ENCODE data around the gene AGTR1. TPM values are rescaled to one million over a fixed set of nuclear protein-coding genes. Genes with fewer than 3 reads are reported as not detected.
"Not testable (repeated sequence)": the region's sequence is repeated elsewhere in the genome, so short reads cannot be mapped to it uniquely, and the experiment has no call there.

The AGTR1 gene
- total RNA-seq, 3 donors from 2014 or later, result 0.52 to 20.0 (median 4.2) TPM

DNA sequence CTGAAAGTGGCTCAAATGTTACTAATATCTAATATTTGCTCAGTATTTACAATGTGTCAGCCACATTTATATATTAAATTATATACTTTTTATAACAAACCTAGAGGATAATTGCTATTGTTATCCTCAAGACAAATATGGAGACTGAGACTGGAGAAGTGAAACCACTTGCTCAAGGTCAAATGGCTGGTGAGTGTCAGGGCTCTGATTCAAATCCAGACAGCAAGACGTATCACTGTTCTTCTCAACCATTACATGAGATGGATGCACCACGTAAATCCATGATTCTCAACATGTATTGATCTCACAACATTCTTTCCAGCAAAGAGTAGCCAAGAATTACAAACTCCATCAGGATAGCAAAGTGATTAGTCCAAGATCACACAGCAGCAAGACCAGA is 76.1 kb downstream of the AGTR1 start:
- DNase-seq, result no peak
- Histone ChIP-seq H3K4me1 (ENCODE audit: low read depth) (no peaks in the 10 kb centered on the region), H3K4me3 (no peak overlapping the region), H3K36me3 (ENCODE audit: low read depth) (no peaks in the 10 kb centered on the region), H3K9me3 (no peaks in the 10 kb centered on the region)
- ATAC-seq, result no peak
- intact Hi-C loops (cut with DNase I, micrococcal nuclease), result no loop called here
- TF ChIP-seq, protein P1, sequence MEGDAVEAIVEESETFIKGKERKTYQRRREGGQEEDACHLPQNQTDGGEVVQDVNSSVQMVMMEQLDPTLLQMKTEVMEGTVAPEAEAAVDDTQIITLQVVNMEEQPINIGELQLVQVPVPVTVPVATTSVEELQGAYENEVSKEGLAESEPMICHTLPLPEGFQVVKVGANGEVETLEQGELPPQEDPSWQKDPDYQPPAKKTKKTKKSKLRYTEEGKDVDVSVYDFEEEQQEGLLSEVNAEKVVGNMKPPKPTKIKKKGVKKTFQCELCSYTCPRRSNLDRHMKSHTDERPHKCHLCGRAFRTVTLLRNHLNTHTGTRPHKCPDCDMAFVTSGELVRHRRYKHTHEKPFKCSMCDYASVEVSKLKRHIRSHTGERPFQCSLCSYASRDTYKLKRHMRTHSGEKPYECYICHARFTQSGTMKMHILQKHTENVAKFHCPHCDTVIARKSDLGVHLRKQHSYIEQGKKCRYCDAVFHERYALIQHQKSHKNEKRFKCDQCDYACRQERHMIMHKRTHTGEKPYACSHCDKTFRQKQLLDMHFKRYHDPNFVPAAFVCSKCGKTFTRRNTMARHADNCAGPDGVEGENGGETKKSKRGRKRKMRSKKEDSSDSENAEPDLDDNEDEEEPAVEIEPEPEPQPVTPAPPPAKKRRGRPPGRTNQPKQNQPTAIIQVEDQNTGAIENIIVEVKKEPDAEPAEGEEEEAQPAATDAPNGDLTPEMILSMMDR (IDR thresholded peaks at IDR 0.05), result no peak

- no peak for DNase-seq
- no peak for ATAC-seq
- TF ChIP-seq, protein P1 (IDR thresholded peaks at IDR 0.05), result no peak
- H3K9me3 ChIP-seq, result no peaks in the 10 kb centered on the region
- H3K4me3 ChIP-seq, result no peak overlapping the region
- intact Hi-C loops (cut with DNase I, micrococcal nuclease), result no loop called here
- no peaks in the 10 kb centered on the region for H3K4me1 ChIP-seq (ENCODE audit: low read depth)
- H3K36me3 ChIP-seq (ENCODE audit: low read depth), result no peaks in the 10 kb centered on the region
These were observed 81.2 kb downstream of the AGTR1 start for GRCh38 chr3:148778926-148779325.

DNA sequence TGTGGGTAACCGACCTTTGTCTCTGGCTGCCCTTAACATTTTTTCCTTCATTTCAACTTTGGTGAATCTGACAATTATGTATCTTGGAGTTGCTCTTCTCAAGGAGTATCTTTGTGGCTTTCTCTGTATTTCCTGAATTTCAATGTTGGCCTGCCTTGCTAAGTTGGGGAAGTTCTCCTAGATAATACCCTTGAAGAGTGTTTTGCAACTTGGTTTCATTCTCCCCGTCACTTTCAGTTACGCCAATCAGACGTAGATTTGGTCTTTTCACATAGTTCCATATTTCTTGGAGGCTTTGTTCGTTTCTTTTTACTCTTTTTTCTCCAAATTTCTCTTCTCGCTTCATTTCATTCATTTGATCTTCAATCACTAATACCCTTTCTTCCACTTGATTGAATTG is 87.3 kb downstream of the AGTR1 start:
- H3K4me1 ChIP-seq (ENCODE audit: low read depth); H3K9me3 ChIP-seq; H3K36me3 ChIP-seq (ENCODE audit: low read depth); intact Hi-C loops (cut with DNase I, micrococcal nuclease); H3K4me3 ChIP-seq; ATAC-seq: not testable (repeated sequence)
- peak in 1 of 3 donors; percentile 8 for DNase-seq

DNA sequence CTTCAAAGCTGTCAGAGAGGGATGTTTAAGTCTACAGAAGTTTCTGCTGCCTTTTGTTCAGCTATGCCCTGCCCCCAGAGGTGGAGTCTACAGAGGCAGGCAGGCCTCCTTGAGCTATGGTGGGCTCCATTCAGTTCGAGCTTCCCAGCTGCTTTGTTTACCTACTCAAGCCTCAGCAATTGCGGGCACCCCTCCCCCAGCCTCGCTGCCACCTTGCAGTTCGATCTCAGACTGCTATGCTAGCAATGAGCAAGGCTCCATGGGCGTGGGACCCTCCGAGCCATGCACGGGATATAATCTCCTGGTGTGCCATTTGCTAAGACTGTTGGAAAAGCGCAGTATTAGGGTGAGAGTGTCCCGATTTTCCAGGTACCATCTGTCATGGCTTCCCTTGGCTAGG is 88.5 kb downstream of the AGTR1 start:
- H3K4me1 ChIP-seq (ENCODE audit: low read depth); H3K4me3 ChIP-seq; H3K9me3 ChIP-seq; intact Hi-C loops (cut with DNase I, micrococcal nuclease); ATAC-seq; H3K36me3 ChIP-seq (ENCODE audit: low read depth); DNase-seq: not testable (repeated sequence)

DNA sequence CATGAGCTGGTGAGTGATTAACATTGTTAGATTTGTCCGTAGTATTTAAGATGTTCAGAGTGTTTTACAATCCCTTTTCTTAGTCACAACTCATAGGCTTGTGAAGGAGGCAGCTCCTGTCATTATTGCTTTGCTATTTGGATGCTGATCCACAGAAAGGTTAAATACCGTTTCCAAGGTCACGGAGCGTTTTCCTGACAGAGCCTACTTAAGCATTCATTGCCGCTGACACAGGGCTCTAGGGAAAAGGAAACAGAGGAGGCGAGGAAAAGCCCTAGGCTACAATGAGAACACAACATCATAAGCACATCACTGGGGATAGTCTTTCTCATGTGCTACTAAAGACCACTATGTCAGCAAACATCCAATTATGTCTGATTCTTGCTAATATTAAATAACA is 91.4 kb downstream of the AGTR1 start:
- H3K9me3 ChIP-seq, result no peaks in the 10 kb centered on the region
- no peaks in the 10 kb centered on the region for H3K4me1 ChIP-seq (ENCODE audit: low read depth)
- no peaks in the 10 kb centered on the region for H3K36me3 ChIP-seq (ENCODE audit: low read depth)
- TF ChIP-seq, protein P1 (IDR thresholded peaks at IDR 0.05), result no peak
- no peak for ATAC-seq
- DNase-seq, result no peak
- intact Hi-C loops (cut with DNase I, micrococcal nuclease), result no loop called here
- H3K4me3 ChIP-seq, result no peak overlapping the region

- TF ChIP-seq, protein P1 (IDR thresholded peaks at IDR 0.05), result no peak
- Histone ChIP-seq H3K9me3 (no peaks in the 10 kb centered on the region), H3K4me3 (no peak overlapping the region), H3K36me3 (ENCODE audit: low read depth) (no peaks in the 10 kb centered on the region), H3K4me1 (ENCODE audit: low read depth) (no peaks in the 10 kb centered on the region)
- intact Hi-C loops (cut with DNase I, micrococcal nuclease), result no loop called here
- ATAC-seq (no peak), DNase-seq (no peak)
These were observed 92.2 kb downstream of the AGTR1 start for GRCh38 chr3:148789906-148790305.

DNA sequence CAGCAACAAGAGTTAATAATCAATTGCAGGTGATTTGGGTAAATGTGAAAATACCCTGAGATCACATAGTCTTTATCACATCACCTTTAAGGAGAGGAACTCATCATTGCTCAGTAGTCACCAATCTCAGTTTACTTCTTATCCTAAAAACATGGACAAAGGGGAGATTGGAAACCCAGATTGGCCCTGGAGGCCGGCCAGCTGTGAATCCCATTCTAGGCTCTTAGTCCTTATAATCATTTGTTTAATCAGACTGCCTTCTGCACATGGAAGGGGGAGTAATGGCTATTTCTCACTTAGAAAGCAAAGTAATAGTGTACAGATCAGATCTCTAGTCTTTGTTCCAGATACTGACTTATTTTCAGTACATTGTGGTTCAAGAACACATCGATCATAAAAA is 92.7 kb downstream of the AGTR1 start:
- no peaks in the 10 kb centered on the region for H3K36me3 ChIP-seq (ENCODE audit: low read depth)
- intact Hi-C loops (cut with DNase I, micrococcal nuclease), result no loop called here
- DNase-seq, result no peak
- ATAC-seq, result no peak
- H3K4me3 ChIP-seq, result no peak overlapping the region
- no peaks in the 10 kb centered on the region for H3K4me1 ChIP-seq (ENCODE audit: low read depth)
- TF ChIP-seq, protein P1 (IDR thresholded peaks at IDR 0.05), result no peak
- no peaks in the 10 kb centered on the region for H3K9me3 ChIP-seq

Measured in mucosa of descending colon (tissue), 3 donors.